Stimulated activated CD8-positive, alpha-beta memory T cell treated with anti-CD3 and anti-CD28 coated beads, Interleukin-7, amount 100 ng/mL, for 1 hour (primary cell): Measurements from ENCODE around the gene IGSF6.
"Not testable (repeated sequence)": the region's sequence is repeated elsewhere in the genome, so short reads cannot be mapped to it uniquely, and the experiment has no call there.

Experiments
- DNase-seq, 2 donors: peaks; one replicate each; pipeline ENCODE4 v3.0.0-alpha.2; 2020; ENCODE audit warnings: low read depth in 2 of 2

Gene IGSF6

DNA sequence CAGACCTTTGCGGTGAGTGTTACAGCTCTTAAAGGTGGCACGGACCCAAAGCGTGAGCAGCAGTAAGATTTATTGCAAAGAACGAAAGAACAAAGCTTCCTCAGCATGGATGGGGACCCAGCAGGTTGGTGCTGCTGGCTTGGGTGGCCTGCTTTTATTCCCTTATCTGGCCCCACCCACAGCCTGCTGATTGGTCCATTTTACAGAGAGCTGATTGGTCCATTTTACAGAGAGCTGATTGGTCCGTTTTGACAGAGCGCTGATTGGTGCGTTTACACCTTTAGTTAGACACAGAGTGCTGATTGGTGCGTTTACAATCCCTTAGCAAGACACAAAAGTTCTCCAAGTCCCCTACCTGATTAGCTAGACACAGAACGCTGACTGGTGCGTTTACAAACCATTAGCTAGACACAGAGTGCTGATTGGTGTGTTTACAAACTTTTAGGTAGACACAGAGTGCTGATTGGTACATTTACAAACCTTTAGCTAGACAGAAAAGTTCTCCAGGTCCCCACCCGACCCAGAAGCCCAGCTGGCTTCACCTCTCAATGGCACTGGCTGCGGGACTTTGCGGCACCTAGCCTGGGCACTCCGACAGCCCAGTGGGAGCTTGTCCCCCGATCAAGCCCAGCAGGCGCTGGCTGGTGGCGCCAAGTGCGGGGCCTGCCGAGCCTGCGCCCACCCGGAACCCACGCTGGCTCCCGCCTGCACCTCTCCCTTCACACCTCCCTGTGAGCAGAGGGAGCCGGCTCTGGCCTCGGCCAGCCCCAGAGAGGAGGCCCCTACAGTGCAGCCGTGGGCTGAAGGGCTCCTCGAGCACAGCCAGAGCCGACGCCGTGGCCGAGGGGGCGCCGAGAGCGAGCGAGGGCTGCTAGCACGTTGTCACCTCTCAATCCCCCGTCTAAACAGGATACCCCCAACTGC is 22.5 kb downstream of the IGSF6 start:
- DNase-seq: not testable (repeated sequence)

DNA sequence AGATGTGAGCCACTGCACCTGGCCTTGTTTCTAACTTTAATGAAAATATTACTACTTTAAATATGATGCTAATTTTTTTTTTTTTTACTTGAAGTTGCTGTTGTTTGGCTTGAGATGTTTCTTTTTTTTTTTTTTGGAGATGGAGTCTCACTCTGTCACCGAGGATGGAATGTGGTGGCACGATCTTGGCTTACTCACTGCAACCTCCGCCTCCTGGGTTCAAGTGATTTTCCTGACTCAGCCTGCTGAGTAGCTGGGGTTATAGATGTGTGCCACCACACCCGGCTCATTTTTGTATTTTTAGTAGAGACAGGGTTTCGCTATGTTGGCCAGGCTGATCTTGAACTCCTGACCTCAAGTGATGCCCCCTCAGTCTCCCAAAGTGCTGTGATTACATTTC is 23.6 kb downstream of the IGSF6 start:
- DNase-seq: no peak

DNA sequence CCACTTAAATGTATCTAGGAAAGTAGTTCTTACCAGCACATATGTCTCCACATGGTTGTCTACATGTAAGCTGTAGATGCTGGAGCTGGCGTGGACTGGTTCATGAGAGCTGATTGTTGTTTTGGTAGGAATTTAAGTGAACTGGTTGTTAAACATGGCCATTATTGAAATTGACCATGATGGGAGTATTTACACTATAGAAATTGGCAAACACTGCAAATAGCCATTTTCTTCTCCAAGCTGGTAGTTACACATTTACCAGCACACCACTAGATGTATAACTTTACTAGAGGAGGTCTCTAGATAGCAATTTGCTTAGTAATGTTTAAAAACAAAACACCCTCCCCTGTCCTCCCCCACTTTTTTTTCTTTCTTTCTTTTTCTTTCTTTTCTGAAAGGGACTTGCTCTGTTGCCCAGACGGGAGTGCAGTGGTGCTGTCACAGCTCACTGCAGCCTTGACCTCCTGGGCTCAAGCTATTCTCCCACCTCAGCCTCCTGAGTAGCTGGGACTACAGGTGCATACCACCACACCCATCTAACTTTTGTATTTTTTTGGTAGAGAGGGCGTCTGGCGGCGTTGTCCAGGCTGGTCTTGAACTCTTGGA is 24.2 kb downstream of the IGSF6 start:
- no peak for DNase-seq

DNA sequence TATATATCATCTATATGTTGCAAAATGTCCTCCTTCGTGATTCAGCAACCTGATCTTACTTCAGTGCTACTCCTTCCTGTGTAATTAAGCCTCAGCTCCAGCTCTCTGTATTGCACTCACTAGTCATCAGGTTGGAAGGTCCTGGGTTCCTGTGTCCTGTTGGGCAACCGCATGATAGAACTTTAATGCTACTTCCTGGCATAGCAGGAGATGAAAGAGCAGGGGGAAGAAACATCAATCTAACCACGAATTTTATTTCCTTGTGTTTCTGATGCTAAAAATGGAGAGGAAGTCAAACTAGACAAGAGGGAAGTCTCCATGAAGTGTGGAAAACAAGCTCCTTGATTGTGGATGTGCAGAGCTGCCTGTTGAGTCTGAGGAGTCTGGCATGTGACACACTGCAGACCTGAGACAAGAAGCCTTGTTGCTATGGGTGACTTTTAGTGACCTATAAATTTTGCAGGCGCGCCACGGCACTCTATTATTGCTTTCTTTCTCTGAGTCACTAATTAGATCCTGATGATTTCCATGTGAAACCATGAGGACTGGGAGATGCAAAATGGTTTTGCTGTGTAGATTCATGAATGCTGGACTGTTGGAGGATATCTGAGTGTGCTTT is 25.6 kb downstream of the IGSF6 start:
- DNase-seq: no peak

DNA sequence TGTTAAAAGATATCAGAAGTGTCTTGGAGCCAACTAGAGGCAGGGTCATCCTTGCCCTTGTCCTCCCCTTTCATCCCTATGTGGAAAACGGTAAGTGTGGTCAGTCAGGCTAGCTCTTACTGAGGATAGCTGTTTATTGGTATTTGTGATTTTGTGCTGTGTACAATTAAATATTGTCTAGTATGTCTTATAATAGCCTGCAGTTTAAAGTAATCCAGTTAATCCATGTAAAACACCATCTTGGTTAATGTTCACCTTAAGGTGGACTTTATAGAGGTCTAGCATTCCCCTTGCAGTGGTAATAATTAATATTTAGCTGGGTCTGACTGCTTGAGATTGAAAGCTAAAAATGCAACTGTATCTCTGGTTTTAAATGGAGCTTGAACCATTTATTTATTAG is 27.4 kb downstream of the IGSF6 start:
- no peak for DNase-seq

DNA sequence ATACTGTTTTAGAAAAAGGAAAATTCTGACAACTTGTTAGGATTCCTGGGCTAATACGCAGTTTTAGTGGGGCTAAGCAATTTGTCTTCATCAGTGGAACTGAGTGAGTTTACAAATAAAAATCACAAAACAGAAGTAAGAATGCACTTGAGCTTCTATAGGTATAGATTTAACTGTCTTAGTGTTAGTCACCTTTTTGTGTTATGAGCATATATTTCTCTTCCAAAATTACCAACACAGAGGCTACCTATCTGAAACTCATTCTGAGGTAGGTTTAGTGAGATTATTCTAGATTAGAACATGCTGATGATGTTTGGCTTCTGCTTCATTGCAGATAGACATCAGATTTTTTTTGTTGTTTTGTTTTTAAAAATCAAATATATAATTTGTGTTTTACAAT is 29.9 kb downstream of the IGSF6 start:
- DNase-seq: no peak

DNA sequence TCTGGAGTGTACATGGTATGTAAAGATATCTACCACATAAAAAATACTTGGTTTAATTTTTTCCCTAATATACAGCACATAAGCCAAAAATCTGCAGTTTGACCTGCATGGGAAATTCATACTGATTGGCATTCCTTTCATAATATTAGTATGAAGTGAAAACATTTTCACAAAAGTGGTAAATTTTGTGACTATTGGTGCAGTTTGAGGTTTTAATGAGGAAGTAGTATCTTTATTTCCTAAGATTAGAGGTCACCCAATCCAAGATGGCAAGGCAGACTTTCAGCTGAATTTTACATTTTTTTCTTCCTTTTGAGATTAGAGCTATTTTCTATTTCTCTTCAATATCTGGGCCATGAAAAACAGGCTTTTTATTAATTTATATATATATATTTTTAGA is 31.8 kb downstream of the IGSF6 start:
- DNase-seq: no peak

DNA sequence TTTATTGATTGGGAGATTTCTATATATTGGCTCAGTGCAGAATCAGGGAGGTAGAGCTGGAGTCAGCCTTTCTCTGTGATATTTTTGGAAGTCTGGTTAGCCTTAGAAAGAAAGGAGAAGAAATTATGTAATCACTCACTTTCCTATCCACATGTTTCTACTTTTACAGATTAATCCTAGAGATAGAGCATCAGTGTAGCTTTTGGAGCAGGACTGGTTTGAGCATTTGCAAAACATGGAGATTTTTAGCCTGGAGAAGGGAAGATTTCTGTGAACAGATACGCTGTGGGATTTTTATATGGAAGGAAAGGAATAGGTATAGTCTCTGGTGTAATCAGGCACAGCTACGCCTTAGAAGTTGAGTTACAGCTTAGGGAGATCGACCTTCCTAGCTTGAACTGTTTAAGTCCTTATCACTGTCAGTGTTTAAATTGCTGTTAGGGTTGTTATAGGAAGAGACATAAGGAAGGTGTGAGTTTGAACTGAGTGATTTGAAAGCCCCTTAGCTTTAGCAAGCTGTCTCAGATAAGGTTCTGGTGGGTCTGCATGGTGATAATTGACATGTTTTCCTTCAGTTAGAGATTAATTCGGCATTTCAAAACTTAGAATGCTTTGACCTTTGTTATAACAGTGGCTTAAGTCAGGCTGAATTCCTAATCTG is 32.5 kb downstream of the IGSF6 start:
- no peak for DNase-seq

DNA sequence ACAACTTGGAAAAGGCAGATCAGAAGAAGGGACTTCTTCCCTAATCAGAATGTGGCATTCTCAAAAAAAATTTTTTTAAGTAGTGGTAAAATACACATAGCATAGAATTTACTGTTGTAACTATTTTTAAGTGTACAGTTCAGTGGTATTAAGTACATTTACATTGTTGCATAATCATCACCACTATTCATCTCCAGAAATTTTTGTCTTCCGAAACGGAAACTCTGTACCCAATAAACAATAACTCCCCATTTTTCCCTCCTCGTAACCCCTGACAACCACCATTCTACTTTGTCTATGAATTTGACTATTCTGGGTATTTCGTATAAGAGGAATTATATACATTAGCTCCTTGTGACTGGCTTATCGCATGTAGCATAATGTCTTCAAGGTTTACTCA is 34.1 kb downstream of the IGSF6 start:
- DNase-seq: no peak

DNA sequence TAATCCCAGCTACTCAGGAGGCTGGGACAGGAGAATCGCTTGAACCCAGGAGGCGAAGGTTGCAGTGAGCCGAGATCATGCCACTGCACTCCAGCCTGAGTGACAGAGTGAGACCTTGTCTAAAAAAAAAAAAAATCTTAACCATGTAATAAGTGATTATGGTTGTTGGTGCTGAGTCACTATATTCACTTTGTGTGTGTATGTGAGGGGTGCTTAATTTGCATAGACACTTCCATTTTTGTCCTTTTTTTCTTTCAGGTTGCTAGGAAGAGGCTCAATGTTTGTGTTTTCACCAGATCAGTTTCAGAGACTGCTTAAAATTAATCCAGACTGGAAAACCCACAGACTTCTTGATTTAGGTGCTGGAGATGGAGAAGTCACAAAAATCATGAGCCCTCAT is 34.8 kb downstream of the IGSF6 start:
- no peak for DNase-seq

DNA sequence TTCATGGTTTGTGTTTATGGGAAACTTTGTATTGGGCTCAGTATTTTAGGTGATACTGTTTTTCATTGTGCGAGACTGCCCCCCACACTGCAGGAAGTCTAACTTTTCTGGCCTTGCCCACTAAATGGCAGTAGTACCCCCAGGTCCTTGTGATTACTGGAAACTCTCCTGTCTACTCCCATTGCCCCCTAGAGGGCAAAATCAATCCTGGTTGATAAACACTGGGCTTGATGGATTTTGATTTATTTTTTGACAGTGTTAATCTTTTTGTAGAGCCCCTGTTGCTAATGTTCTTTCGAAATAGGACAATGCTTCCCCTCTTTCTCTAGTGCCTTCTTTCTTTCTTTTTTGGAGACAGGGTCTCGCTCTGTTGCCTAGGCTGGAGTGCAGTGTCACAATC is 37.5 kb downstream of the IGSF6 start:
- DNase-seq: no peak

DNA sequence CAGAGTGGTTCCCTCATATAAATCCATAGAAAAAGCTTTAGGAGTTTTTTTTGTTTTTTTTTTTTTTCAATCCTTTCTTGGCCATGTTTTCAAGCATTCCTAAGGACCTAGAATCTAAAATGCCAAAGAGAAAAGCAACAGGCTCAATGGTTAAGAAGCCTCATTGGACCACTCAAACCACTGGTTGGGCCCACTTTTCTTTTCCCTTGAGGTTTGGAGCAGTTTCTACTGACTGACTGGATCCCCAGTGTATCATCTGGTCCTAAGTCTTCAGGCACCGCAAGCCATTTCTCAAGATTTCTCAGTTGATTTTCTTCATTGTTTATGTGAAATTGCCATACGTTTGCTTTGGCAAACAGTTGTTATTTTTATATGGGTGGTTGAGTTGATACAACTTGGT is 38.6 kb downstream of the IGSF6 start:
- DNase-seq: no peak

DNA sequence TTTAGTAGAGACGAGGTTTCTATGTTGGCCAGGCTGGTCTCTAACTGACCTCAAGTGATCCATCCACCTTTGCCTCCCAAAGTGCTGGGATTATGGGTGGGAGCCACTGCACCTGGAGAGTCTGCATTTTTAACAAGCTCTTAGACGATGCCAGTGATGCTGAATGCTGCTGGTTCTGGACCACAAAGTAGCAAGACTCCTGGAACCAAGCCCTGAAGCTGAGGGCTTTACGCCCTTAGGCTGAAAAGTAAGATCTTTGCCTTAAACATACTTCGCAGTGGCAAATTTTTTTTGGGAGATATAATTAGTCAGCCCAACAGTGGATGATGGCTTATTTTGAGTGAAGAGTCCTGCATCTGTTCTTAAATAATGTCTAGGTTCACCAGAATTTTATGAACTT is 39.0 kb downstream of the IGSF6 start:
- DNase-seq: no peak

DNA sequence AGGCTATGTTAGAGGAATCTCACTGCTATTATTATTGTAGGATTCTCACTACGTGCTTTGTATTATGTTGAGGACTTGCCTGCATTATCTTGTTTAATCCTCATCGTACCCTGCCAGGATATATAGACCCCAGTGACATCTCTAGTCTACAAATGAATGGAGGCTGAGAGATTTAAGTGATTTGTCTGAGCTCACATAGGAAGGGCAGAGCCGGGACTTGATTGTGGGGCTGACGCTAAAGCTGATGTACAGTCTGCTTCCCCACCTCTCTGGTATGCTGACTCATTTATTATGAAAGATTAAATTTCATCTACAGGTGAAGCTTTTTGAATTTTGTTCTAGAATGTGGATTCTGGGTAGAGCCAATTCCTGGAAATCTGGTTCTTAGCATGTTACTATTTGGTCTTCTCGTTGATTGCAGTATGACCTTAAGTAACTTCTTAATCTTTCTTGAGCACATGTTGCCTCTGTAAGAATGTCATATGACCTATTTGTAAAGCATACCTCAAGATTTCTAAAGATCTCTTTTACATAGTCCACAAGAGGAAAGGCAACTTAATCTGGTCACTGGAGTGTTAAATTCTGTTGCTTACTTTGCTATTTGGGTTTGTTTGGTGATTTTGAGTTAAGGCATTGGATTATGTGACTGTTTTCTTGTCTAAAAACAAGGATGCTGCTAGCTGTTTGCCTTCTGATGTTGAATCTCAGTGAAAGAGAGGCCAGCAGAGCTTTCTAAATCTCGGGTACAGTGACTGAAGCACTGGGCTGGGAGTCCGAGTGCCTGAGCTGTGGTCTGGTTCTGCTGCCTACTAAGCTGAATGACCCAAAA is 40.6 kb downstream of the IGSF6 start:
- DNase-seq: no peak

DNA sequence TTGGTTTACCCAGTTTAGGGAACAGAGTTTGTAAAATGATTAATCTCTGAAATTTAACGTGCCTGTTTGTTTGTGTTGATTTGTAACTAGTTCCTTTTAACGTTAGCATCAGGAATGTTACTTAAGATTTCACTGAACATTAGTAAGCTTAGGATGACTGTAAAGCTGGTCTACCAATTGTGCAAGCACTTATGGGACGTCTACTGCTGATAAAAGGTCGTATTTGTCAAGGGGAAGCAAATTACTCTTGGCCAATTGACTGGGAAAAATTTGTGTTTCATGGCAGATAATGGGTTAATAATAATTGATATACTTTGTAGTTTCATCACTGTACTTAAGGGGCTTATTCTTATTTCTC is 41.2 kb downstream of the IGSF6 start:
- DNase-seq: no peak

DNA sequence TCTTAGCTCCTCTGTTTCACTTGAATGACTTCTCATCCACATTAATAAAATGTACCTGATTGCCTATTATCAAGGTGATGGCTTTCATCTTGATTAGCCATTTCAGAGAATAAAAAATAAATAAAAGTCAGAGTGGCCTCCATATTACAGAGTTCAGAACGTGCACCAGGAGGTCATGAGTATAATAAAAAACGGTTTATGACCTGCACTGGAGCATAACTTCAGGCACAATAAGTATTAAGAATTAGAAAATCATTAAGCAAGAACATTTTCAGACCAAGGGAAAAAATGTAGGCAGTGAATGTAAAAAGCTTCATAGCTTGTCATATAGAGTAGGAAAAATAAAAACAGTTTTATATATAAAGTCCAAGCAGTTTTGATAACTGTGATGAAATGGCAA is 41.6 kb downstream of the IGSF6 start:
- no peak for DNase-seq

DNA sequence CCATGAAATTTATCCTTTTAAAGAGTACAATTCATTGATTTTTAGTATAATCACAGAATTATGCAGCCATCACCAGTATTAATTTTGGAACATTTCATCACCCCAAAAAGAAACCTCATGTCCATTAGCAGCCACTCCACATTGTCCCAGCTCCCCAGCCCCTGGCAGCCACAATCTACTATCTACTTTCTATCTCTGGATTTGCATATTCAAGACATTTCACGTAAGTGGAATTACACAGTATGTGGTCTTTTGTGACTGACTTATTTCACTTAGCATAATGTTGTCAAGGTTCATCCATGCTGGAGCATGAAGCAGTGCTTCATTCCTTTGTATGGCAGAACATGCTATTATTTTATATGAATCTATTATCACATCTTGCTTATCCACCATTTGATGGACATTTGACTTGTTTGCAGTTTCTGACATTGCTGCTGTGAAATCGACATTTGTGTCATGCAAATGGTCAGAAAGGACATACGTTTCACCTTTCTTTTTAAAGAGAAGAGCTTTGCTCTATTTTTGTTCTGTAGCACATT is 42.3 kb downstream of the IGSF6 start:
- no peak for DNase-seq

DNA sequence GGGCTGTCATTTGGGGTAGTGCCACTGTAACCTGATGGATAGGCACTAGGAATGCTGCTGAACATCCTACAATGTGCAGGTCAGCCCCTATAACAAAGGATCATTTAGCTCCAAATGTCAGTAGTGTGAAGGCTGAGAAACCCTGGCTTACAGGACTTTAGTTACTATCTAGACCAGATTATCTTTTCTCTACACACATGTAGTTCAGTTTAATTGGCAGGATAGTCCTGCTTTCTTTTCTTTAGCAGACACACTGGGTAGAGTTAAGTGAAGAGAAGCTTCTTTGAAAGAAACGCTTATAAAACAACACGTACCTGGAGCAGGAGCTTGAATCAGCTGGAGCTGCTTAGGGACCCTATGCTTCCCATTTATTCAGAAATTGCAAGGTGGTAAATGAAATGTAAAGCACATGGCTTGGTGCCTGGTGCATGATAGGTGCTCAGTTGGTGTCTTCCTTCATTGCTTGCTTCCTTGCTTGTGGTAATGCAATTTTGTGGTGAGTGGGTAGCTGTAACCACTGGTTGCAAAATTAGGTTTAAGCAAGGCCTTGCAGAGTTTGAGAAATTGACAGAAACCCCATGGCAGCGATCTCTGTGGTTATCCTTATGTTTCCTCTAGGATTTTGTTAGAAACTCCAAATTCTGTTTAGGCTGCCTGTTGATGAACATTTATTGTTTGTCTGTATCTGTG is 43.6 kb downstream of the IGSF6 start:
- no peak for DNase-seq

DNA sequence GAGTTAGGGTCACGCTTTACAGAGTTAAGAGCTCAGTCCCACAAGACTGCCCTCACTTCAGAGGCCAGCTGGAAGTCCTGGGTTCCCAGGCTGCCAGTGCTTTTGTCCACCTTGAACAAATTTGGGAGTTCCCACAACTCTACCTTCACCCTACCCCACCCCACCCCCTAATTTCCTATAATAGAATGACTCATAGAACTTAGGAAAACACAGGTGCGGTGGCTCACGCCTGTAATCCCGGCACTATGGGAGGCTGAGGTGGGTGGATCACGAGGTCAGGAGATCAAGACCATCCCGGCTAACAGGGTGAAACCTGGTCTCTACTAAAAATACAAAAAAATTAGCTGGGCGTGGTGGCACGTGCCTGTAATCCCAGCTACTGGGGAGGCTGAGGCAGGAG is 46.6 kb downstream of the IGSF6 start:
- DNase-seq: not testable (repeated sequence)

DNA sequence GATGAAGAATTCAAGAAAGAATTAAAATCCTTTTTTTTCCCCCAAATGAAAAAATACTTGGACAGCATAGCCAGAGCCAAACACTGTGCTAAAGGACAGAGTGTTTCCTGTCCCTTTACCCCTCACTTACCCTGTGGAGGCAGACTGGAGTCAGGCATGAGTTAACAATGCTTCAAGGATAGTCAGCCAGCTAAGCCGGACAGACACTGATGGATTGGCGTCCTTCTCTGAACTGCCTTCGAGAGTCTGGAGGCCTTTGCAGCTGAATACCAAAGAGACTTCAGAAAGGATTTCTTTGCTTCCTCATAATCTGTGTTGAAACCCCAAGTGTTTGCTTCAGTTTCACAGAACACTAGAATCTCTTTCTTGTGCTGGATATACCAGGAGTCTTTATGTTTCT is 48.5 kb downstream of the IGSF6 start:
- no peak for DNase-seq

DNA sequence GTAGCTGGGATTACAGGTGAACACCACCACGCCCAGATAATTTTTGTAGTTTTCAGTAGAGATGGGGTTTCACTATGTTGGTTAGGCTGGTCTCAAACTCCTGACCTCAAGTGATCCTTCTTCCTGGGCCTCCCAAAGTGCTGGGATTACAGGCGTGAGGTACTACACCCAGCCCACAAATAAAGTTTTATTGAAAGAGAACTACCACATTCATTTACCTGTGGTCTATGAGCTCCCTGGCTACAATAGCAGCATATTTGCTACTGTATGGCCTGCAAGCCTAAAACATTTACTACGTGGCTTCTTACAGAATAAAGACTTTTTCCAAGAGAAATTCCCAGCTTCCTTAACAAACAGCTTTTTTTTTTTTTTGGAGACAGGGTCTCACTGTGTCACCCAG is 49.6 kb downstream of the IGSF6 start:
- DNase-seq: no peak
